Suprapubic skin (tissue), 3 donors: ENCODE measurements around the gene FAM131B.

ENCODE experiments used
- CTCF ChIP-seq, 2 donors: fragments of 200-600 bp in 1 of 2; fragments of 450-650 bp in 1 of 2; sonication (generic) in 1 of 2; IDR thresholded peaks; one replicate each; pipeline ENCODE4 v1.5.1; 2016 to 2019; ENCODE audit warnings: antibody characterized with exemption in 2 of 2, mild to moderate bottlenecking in 1 of 2, moderate library complexity in 1 of 2
- EP300 ChIP-seq: sonication (generic); formaldehyde crosslinking; IDR thresholded peaks from one replicate; pipeline ENCODE4 v1.6.1; 2017; ENCODE audit warnings: antibody characterized with exemption

DNA sequence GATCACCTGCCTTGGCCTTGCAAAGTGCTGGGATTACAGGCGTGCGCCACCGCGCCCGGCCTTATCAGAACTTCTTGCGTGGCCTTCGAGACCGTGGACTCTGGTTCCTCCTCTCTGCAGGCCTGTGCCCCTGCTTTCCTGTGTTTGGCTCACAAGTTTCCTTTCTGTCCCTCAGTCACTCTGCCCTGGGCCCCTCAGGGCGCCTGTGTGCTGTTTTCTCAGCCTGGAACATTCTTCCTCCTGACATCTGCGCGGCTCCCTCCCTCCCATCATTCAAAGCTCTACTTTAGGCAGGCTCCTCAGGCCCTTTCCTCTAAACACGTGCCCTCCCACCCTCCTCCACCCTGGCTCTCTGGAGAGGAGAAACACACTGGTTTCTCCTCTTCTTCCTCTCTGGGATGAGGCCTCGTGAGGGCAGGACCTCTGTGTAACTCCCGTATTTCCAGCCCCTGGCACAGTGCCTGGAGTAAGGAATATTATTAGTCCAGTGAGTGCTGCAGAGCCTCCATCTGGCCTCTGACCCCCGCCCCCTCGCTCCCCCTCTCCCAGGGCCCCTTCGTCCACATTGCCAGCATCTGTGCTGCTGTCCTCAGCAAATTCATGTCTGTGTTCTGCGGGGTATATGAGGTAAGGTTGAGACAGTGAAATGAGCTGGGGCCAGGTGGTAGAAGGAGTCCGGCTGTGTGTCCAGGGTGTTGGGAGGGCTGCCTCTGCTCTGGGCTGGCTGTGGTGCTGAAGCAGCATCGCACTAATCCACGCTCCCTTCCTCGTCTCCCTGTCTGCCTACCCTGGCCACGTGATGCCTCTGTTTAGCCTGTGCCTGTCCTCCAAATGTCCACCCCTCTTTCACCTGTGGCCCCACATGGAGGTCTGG lies 39.5 kb downstream of the FAM131B start:
- TF ChIP-seq EP300, result no peak
- TF ChIP-seq CTCF (IDR thresholded peaks at IDR 0.05), result no peak
